ENCODE data around the gene TMEM87A.

Gene TMEM87A

GRCh38 chr15:42201801-42202200 lies 71.4 kb downstream of the TMEM87A start:
- no peak for DNase-seq

- DNase-seq, result no peak
These were observed 74.1 kb downstream of the TMEM87A start for GRCh38 chr15:42199126-42199525.

DNA sequence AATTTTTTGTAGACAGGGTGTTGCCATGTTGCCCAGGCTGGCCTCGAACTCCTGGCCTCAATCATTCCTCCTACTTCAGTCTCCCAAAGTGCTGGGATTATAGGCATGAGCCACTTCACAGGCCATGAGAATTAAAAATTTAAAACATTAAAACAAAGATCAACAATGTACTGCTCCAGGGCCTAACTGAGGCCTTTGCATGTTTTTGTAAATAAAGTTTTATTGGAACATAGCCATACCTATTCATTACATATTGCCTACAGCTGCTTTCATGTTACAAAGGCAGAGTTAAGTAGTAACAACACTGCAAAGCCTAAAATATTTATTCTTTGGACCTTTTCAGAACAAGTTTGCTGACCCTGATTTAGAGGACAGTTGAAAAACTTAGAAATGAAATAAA lies 74.7 kb downstream of the TMEM87A start:
- DNase-seq, result no peak

DNA sequence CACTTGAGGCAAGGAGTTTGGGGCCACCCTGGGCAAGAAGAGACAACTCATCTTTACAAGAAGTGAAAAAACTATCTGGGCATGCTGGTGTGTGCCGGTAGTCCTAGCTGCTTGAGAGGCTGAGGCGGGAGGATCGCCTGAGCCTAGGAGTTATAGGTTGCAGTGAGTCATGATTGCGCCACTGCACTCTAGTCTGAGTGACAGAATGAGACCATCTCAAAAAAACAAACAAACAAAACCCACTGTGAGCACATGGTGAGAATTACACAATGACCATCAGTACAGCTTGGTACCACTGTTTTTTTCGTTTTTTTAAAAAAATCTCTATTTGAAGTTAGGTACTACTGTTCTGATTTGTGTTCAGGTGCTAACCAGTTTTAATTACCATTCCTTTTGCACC lies 78.7 kb downstream of the TMEM87A start:
- no peak for DNase-seq

GRCh38 chr15:42193383-42193782 lies 79.8 kb downstream of the TMEM87A start:
- no peak for DNase-seq

DNA sequence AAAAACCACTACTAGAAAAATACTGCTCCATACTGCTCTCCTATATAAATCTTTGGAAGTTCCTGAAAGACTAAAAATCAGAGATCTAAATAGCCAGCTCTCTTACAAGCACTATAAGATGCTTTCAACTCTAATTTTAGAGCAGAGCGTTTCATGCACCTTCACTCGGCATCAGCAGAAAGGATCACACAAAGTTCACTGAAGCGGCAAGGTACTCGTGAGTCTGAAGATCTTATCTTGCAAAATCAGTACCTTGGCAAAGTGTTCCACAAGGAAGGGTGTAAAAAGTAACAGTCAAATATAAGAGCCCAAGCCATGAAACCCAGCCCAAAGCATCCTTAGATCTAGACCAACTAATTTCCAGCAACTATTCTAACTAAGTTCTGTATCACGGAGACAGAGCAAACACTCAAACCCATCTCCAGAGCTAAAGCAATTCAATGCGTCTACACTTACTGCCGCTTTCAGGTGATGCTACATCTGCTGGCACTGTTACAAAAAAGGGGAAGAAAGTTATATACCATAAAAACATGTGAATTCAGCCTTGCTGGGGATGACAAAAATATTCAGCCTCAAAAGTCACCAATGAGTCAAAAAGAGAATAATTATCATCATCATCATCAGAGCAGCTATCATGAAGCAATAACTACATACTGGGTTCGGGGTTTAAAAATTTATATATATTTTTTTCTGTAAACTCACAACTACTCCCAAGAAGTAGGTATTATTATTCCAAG lies 81.5 kb downstream of the TMEM87A start:
- DNase-seq, result no peak

- no peak for DNase-seq
These were observed 82.9 kb downstream of the TMEM87A start for GRCh38 chr15:42190370-42190769.

DNA sequence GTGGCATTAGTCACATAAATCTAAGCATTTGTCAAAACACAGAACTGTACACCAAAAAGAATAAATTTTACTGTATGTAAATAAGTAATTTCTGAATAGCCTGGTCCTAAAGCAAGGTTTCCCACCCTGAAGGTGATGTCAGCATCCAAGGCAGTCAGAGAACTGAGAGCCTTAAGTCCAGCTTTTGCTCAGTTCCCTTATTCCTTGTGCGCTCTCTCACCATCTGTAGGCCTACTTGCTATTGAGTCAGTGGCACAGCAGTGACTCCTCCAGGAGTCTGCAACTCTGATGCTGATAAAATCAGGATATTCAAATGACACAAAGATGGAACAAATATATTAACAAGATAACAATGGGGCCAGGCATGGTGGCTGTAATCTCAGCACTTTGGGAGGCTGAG lies 87.4 kb downstream of the TMEM87A start:
- DNase-seq, result no peak

DNA sequence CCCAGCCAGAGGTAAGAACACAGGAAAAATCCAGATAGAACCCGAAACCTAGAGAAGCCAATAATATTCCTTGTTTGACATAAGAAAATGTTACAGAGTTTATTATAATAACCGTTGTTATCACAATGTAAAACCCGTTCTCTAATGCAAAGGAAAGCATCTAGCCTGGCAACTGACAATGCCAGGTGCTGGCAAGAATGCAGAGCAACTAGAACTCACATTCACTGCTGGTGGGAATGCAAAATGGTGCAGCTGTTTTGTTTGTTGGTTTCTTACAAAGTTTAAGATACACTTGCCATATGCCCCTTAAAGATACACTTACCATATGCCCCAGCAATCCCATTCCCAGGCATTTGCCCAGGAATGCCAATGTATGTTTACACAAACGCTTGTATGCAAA lies 88.5 kb downstream of the TMEM87A start:
- no peak for DNase-seq

- no peak for DNase-seq
These were observed 88.9 kb downstream of the TMEM87A start for GRCh38 chr15:42184296-42184695.

GRCh38 chr15:42182961-42183360 lies 90.3 kb downstream of the TMEM87A start:
- DNase-seq, result no peak

DNA sequence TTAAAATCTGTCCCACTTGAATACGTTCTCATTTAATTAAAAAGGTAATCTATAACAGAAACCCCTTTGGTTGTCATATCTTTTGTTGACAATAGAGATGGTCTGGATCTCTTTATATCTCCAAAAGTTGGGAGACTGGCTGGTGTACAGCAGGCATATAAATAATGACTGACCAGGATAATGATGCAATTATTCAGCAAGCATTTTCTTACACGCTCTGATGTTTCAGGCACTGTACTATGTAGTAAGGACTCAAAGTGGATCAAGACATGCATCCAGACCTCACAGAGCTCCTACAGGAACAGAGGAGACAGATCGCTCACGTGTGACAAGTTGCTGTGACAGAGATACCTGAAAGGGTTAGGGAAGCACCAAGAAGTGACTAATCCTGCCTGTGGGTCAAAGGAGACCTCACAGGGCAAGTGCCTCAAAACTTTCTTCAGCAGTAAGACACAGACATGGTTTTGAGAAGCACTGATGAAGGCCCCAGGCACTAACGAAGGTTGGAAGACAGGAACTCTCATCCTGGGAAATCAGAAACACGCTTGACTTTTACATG lies 90.8 kb downstream of the TMEM87A start:
- DNase-seq, result no peak

GRCh38 chr15:42178056-42178455 lies 95.2 kb downstream of the TMEM87A start:
- no peak for DNase-seq

GRCh38 chr15:42175671-42176070 lies 97.6 kb downstream of the TMEM87A start:
- no peak for DNase-seq

DNA sequence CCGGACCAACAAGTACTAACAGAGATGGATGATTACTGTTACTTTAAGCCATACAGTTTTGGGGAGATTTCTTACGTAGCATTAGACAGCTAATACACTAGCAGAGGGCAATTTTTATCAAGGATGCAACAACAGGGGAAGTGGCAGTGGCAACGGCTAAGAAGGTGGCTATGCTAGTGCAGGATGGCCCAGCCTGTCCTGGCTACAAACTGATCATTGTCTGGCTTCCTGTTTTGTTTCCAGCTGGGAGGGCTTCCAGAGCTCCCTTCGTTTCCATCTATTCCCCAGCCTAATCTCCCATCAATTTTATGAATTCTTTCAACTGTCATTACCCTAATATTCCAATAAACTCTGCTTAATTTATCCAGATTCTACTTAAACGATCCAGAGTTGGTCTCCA lies 100.8 kb downstream of the TMEM87A start:
- DNase-seq, result no peak

DNA sequence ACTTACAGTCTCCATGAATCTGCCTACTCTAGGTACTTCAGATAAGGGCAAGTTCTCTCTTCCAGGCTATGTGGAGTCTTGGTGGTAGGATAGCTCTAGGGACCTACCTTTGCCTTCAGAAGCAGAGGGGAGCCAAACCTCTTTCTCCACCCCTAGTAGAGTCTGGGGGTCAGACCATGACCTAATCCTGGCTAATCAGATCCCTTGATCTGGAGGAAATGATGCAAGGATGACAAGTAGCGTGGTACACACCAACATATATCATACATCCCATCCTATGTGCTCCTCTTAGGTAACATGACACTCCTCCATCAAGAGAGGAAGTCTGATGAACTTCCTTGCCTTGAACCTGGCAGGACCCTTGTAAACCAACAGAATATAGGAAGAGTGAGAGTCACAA lies 101.4 kb downstream of the TMEM87A start:
- no peak for DNase-seq

DNA sequence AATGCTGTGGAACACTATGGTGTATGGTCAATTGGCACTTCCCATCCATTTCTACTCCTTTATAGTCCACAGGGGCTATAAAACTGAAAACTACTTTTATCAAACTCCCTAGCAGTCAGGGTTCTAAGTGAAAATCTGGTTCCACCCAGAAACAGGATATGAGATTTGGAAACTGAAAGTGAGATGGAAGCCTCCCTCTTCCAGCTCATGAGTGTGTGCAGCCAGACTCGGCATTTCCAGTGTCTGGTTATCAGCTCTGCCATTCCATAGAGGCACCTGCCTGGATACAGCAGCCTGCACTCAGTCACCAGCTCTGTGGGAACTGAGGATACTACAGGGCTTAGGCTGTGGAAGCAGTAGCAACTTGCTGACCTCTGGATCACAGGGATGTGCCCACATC lies 102.1 kb downstream of the TMEM87A start:
- DNase-seq, result no peak

- no peak for DNase-seq
These were observed 106.8 kb downstream of the TMEM87A start for GRCh38 chr15:42166225-42166940.

DNA sequence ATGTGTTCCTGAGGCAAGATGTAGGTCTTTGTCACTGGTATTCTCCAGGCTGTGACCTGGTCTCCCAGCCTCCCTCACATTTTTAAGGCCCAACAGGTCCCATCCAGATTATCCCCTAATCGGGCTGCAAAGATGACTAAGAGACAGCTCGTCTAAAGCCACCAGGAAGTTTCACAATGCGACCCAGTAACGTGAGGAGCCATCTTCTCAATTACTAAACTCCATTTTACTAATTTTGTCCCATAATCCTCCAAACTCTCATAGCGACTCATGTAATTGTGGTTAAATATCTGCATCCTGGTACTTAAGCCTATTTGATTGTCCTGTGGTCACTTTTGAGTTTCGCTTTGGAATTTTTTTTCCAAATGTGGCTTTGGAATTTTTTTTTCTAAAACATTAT lies 108.1 kb downstream of the TMEM87A start:
- no peak for DNase-seq

- DNase-seq, result no peak
These were observed 109.2 kb downstream of the TMEM87A start for GRCh38 chr15:42163947-42164550.

GRCh38 chr15:42163291-42163690 lies 109.9 kb downstream of the TMEM87A start:
- DNase-seq, result no peak
